Measurements from ENCODE around the gene SPEN.

- TF ChIP-seq CTCF (IDR thresholded peaks at IDR 0.05) (no peak), POLR2A (IDR thresholded peaks at IDR 0.05) (no peak)
Observed at GRCh38 chr1:15944308-15945010, 97.0 kb downstream of the SPEN start.

Data from lower leg skin (tissue), 3 donors.